GM12865 (cell line): ENCODE data around the gene B3GAT2.

Experiments
- DNase-seq: peaks from one replicate; pipeline ENCODE4 v3.0.0; 2010; ENCODE audit warnings: low read depth
- H3K4me3 ChIP-seq: 2 replicates; pipeline ENCODE4 v1.5.1; 2011; ENCODE audit warnings: mild to moderate bottlenecking, low read depth, low read length, control low read depth
- CTCF ChIP-seq: IDR thresholded peaks from 2 replicates; pipeline ENCODE4 v1.5.1; 2011; ENCODE audit warnings: low read length, control low read depth, low read depth, inconsistent platforms; ENCODE audit not compliant: insufficient read depth; ENCODE audit errors: missing control alignments

The B3GAT2 gene

GRCh38 chr6:70956451-70957283 is at the start of gene B3GAT2:
Gene B3GAT2 (minus strand): TSS chr6:70957060. CDS start chr6:70956429, 631 bp downstream.
- DNase-seq: peak; percentile 9
- H3K4me3 ChIP-seq: peak within 1 kb of the TSS; percentile 11
- no peak for TF ChIP-seq CTCF

GRCh38 chr6:70998148-70998547 is 41.3 kb upstream of the B3GAT2 start:
- no peak for TF ChIP-seq CTCF
- no peak overlapping the region for H3K4me3 ChIP-seq
- no peak for DNase-seq

- DNase-seq: no peak
- H3K4me3 ChIP-seq: no peak overlapping the region
- no peak for TF ChIP-seq CTCF
Observed at GRCh38 chr6:70997379-70997778, 40.5 kb upstream of the B3GAT2 start.

- no peak overlapping the region for H3K4me3 ChIP-seq
- DNase-seq: no peak
- TF ChIP-seq CTCF: no peak
Observed at GRCh38 chr6:70996106-70996505, 39.2 kb upstream of the B3GAT2 start.

- H3K4me3 ChIP-seq: no peak overlapping the region
- no peak for TF ChIP-seq CTCF
- DNase-seq: no peak
Observed at GRCh38 chr6:70995411-70995810, 38.6 kb upstream of the B3GAT2 start.

- TF ChIP-seq CTCF: no peak
- no peak overlapping the region for H3K4me3 ChIP-seq
- no peak for DNase-seq
Observed at GRCh38 chr6:70991253-70991652, 34.4 kb upstream of the B3GAT2 start.

GRCh38 chr6:70985156-70985555 is 28.3 kb upstream of the B3GAT2 start:
- no peak overlapping the region for H3K4me3 ChIP-seq
- no peak for DNase-seq
- no peak for TF ChIP-seq CTCF
